Activated CD4-positive, alpha-beta T cell treated with anti-CD3 and anti-CD28 coated beads, Interleukin-2, Interleukin-4, amounts not matched to agents 100 ng/mL and 50 ng/mL, durations not matched to agents 16 hours and 8 hours (primary cell): Measurements from ENCODE around the gene MB.
A peak's percentile ranks its signal among the peaks of the same experiment; 100 is the strongest.

Experiments used
- DNase-seq: peaks from one replicate; pipeline ENCODE4 v3.0.0-alpha.2; 2020; ENCODE audit warnings: low spot score

Gene MB

DNA sequence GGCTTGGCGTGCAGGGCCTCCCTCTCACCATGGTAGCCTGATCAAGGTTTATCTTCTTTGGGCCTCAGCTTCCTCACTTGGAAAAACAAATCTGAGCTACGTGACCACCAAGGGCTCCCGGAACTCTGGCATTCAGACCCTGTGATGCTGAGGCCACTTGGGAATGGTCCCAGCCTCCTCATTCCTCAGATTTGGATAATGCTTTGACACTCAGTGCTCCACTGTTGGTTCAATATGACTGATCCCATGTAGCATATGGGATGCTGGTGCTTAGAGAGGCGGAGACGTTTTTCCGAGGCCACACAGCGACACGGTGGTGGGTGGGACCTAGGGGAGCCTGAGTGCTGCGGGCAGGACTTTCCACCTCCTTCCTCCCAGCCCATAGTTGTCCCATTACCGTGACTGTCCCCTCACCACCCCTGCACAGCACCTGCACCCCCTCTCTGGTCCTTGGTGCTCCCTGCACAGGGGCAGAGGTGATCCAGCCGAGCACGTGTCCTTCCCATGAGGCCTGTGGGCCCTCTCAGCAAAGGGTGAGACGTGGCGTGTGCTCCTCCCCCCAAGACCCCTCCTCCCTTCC is 23.1 kb downstream of the MB start:
- no peak for DNase-seq

DNA sequence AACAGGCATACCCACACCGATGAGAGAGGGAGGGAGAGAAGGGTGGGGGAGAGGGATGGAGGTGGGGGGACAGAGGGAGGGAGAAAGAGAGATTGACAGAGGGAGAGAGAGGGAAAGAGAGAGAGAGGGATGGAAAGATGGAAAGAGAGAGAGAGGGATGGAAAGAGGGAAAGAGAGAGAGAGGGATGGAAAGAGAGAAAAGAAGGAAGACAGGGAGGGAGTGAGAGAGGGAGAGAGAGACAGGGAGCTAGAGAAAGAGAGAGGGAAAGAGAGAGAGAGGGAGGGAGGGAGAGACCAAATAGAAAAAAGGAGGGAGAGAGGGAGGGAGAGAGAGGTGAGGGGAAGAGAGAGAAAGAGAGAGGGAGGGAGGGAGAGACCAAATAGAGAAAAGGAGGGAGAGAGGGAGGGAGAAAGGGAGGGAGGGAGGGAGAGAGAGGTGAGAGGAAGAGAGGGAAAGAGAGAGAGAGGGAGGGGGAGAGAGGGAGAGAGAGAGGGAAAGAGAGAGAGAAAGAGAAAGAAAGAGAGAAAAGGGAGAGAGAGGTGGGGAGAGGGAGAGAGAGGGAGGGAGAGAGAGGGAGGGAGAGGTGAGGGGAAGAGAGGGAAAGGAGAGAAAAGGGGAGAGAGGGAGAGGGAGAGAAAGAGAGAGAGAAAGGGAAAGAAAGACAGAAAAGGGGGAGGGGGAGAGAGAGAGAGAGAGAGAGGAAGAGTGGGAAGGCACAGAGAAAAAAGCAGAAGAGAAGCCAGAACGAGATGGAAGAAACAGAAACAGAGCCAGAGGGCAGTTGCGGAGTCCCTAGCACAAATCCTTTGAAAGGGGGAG is 23.8 kb downstream of the MB start:
- DNase-seq, result no peak

DNA sequence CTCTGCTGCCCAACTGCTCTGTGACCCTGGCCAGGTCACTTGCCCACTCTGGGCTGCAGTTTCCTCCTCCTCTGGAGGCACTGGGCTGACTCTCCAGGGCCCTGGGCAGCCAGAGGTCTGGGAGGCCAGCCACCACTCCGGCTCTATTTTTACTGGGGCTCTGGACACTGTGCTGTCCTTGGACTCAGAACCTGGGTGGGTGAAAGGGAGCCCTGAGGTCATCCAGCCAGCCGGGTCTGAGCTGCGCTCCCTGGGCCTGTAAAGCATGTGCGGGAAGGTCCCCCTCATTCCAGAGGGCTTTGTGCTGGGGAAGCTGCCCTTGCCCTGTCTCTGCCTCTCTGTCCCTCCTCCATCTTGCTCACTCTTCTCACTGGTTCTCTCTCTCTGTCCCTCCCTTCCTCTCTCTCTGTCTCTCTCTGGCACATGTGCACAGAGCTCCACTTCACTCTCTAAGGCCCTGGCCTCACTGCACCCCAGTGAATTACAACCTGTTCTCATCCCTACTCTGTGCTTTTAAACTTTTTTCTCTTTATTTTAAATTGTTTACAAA is 24.6 kb downstream of the MB start:
- no peak for DNase-seq

DNA sequence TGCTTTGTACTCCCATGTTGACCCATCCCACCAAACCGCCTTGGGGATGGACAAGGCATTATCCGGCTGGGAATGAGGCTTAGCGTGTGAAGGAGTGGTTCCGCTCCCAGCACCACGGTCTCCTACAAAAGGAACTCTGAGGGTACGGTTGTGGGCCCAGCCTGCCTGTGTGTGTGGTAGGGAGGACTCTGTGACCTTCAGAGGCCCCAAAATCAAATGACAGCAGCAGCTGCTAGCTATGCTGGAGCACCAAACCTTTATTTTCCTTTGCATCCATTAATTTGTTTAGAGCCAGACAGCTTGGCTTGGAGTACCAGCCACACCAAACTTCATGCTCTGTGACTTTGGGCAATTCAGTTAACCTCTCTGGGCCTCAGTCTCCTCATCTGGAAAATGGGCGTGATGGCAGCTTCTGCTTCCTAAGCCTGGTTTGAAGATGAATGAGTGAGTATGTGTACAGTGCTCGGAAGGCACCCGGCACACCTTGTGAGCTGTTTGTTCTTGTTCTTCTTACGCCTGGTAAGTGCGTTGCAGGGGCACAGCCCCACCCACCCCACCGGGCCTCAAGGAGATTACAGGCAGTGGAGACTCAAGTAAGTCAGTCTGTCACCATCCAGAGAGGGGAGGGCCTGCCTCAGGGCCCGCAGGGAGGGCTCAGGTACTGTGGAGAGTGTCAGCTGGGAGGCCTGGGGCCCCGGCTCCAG is 25.3 kb downstream of the MB start:
- no peak for DNase-seq

DNA sequence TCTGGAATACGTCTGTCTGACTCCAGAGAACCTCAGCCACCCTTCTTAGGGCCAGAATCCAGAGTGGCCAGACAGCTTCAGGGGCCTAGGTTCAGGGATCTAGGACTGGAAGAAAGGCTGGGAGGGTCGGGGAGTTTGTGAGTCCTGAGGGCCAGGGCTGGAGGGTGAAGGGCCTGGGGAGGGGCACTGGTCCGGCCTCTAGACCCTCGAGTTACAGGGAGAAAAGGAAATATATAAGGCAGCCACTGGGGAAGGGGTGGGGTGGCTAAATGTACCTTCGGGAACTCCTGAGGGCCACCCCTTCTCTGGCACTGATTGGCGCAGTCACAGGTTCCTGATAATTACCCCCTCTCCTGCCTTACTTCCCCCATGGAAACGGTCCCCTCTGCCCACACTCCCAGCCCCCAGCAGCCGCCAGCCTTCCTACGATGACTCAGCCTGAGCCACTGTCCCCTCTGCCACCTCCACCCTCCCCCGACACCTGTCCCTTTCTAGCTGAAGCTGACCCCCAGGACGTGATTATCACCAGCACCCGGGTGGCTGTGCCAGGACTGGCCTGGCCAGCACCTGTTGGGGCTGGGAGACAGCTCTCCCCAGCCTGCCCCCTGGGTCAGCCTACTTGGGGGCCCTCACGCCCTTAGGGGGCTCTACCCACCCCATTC is 26.4 kb downstream of the MB start:
- no peak for DNase-seq

DNA sequence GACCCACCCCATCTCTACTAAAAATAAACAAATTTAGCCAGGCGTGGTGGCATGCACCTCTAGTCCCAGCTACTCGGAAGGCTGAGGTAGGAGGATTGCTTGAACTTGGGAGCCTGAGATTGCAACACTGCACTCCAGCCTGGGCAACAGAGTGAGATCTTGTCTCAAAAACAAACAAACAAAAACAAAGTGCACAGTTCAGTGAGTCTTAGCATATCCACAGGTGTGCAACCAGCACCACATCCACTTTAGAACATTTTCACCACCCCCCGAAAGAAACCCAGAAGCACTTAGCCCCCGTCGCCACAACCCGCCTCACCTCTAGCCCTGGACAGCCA is 27.4 kb downstream of the MB start:
- DNase-seq, result no peak

DNA sequence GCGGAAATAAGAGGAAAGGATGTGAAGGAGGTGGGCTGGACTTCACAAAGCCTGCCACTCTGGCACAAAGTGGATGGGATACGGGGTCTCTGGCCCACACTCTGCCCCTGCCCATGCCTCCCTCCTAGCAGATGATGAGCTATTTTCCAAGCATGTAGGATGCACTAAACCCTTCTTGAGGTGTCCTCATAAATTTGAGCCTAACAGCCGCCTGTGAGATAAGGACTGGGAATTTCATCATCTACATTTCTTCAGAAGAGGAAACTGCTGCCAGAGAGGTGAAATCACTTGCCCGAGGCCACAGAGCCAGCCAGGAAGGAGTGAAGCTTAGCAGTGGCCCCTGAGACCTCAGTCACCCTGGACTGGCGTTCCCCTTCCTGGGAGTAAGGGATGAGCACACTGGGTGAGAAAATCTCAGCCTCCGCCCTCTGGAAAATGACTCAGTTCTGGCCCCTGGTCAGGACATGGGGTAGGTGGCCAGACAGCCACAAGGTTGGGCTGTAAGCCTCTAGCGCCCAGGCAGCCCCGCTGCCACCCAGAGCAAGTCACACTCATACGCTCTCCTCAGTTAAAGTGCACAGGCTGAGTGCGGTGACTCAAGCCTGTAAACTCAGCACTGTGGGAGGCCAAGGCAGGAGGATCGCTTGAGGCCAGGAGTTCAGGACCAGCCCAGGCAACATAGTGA is 27.9 kb downstream of the MB start:
- DNase-seq, result no peak

DNA sequence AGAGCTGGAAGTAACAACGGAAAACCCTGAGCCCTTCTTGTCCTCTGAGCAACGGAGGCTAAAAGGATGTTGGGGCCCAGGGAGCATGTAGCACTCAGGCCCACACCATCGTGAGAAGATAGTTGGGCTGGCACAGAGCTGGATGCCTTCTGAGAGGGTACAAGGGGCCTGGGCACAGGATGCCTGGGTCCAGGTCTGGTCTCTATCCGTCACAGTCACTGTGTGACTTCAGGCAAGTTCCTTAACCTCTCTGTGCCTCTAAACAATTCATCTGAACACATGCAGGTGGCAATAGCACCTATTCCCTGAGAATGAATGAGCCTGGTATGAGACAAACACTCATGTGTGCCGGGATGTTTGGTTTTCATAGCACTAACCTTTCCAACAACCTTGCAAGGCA is 29.2 kb downstream of the MB start:
- no peak for DNase-seq

DNA sequence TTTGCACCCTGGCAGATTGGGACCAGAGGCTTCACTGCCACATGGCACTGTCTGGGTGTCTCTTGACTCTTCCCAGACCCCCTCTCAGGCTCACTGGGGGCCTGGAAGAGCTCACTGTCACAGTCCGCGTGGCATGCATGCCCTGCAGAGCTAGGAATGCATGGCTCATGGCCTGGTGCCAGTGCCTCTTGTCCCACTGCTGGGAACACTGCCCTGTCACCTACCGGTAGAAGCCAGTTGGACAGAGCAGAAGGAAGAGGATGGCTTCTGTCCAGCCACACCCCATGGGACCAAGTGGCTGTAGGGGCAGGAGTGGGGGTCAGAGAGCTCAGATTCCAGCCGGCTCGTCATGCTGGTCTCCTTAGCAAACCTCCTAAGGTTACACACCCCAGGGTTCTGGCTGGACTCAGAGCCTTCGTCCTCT is 29.7 kb downstream of the MB start:
- no peak for DNase-seq

DNA sequence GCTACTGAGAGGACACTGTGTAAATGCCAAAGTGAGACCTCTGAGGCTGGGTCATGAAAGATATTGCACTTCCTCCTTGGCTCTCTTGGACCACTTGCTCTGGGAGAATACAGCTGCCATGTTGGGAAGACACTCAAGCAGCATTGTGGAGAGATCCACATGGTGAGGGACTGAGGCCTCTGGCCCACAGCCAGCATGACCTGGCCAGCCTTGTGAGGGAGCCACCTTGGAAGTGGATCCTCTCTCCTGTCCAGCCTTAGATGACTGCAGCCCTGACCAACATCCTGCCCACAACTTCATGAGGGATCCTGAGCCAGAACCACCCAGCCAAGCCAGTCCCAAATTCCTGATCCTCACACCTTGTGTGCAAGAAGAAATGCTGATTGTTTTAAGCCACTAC is 30.4 kb downstream of the MB start:
- no peak for DNase-seq

DNA sequence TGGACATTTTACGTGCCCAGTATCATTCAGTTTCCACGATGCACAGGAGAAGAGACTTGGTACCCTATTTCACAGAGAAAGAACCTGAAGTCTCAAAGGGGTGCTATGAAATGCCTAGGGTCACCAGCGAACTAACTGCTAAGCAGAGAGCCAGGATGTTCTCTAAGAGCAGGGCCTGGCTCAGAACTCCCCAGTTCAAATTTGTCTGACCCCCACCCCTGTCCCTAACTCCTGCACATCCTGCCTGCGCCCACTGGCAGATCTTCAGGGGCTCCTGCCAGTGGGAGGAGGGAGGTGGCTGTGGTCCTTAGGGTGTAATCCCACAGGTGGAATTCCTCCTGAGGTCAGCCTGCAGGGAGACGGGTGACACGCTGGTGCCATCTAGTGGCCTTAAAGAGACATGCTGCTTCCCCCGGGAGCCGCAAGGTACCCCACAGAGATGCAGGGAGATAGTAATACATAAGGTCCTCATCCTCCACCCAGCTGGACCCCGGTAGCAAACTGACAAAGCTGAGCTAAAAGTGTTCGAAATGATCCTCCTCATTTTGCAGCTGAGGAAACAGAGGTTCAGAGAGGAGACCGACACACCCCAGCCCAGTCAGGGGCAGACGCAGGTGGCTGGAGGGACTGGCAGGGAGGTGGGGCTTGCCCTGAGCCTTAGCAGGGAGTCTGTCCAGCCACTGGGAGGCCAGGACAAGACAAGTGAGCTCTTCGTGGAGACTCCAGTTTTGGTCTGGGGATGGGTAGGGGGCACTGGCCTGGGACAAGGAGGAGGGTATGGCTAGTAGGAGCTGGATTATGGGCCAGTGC is 34.1 kb downstream of the MB start:
- peak; percentile 46 for DNase-seq

DNA sequence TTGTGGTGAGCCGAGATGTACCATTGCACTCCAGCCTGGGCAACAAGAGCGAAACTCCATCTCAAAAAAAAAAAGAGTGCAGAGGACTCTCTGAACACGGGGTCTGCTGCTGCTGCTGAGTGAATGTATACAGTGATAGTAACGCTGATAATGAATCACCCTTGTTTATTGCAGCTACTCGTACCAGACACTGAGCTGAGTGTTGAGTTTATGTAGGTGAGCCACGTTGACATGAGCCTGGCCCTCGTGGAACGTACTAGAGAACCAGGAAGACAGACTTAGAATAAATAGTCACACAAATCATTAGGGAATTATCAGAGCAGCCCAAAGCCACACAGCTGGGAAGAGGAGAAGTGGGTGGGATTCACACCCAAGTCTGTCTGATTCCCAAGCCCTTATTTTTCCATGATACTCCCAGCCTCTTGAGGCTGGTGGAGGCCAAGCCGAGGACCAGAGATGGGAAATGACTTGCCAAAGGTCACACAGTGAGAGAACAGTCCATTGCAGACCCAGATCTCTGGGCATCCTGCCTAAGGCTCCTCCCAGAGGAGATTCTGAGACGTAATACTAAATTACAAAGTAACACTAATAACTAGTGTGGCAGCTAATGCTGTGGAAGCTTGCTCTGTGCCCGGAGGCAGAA is 34.8 kb downstream of the MB start:
- no peak for DNase-seq

DNA sequence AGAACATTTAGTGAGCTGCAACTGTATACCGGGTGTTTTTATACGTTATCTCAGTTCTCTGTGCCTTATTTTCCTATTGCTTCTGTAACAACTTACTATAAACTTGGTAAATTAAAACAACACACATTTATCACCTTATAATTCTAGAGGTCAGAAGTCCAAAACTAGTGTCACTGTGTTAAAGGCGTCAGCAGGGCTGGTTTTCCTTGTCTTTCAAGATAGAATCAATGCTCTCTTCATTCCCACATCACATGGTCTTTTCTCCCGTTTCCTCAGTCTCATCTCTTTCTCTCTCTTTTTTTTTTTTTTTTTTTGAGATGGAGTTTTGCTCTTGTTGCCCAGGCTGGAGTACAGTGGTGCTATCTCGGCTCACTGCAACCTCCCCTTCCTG is 36.1 kb downstream of the MB start:
- DNase-seq, result no peak

DNA sequence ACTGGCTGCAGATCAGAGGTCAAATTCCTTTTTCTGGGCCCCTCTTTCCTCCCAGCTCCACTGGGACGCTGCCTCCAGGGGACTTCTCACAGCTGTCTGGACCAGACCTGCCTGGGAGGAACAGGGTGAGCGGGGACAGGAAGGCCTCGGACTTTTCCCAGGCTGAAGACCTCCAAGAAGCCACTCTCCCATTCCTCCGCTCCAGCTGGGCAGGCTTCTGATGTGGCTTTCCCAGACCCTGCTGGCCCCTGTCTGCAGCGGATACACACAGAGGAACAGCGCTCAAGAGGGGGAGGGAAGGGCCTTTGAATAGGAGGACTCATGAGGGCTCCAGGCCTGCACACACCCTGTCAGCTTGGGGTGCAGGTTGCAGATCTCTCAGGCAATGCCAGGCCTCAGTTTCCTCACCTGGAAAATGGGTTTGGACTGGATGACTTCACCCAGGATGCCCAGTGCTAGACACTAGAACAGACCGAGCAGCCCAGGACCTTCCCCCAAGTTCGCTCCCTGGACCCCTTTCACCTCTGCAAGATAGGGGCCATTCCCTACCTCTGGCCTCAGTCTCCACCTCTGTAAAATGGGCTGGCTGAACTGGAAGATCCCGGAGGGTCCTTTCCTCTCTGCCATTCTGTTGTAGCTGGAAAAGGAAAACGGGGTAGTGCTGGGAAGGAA is 36.6 kb downstream of the MB start:
- DNase-seq, result no peak

DNA sequence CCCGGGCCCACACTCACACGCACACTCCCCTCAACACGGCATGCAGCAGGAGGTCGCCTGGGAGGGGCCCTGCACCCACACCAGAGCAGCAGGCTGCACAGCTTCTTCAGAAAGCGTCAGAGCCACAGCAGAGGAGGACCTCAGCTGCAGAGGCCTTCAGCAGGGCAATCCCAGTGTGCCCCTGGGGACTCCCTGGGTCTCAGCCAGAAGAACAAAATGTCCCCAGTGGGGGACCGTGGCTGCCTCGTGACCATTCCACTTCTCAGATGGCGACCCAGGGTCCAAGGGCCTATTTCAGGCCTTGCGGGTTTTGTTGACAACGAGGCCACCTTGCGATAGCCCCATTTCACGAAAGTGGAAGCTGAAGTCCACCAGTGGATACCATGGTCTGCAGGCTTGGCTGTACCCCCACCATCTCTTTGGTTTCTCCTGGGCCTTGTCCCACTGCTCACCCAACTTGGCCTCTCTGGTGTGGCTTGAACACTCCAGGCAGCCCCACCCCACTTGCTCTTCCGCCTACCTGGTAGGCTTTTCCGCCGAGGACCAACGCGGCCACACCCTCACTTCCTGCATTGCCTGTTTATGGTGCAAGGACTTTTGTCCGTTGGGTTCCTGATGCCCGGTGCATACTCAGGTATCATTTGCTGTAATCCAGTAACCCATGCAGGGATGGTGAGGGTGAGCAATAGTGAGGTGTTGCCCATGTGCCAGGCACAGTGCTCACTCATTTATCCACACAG is 38.1 kb downstream of the MB start:
- no peak for DNase-seq

DNA sequence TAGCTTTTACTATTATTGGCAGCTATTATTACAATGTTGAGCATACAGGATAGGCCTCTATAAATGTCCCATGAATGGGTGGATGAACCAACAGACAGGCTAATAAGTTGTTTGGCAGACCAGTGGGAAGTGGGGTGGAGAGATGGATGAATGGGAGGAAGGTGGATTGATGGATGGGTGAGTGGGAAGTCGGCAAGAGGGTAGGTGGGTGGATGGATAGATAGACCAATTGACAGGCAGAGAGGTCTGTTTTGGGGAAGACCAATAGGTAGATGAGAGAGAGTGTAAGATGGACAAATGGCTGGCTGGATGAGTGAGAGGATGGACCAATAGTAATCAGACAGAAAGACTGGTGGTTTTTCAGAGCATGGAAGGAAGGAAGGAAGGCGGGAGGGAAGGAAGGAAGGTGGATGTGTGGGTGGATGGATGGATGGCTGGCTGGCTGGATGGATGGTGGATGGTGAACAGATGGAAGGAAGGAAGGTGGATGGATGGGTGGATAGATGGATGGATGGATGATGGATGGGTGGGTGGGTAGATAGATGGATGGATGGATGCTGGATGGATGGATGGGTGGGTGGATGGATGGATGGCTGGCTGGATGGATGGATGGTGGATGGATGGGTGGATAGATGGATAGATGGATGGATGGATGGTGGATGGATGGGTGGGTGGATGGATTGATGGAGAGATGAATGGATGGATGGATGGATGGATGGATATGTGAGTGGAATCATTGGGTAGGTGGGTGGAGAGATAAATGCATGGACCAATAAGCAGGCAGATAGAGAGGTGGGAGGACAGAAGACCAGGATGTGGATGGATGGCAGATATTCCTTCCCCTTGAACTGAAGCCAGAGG is 39.1 kb downstream of the MB start:
- no peak for DNase-seq

DNA sequence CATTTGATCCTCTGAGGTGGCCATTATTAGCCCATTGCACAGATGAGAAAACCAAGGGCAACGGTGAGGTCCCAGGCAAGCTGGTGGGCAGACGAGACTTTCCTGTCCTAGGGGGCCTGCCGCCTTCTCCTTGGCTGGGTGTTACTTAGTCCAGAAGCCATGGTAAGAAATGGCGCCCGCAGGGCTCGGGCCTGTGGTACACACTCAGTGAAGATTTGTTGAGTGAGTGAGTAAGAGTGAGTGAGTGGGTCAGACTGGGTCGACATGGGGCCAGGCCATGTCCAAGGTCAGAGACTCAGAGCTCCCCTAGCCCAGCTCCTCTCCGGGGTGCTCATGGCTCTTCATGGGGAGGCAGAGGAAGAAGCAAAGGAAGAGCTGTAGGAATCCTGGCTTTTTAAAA is 40.5 kb downstream of the MB start:
- DNase-seq, result no peak

DNA sequence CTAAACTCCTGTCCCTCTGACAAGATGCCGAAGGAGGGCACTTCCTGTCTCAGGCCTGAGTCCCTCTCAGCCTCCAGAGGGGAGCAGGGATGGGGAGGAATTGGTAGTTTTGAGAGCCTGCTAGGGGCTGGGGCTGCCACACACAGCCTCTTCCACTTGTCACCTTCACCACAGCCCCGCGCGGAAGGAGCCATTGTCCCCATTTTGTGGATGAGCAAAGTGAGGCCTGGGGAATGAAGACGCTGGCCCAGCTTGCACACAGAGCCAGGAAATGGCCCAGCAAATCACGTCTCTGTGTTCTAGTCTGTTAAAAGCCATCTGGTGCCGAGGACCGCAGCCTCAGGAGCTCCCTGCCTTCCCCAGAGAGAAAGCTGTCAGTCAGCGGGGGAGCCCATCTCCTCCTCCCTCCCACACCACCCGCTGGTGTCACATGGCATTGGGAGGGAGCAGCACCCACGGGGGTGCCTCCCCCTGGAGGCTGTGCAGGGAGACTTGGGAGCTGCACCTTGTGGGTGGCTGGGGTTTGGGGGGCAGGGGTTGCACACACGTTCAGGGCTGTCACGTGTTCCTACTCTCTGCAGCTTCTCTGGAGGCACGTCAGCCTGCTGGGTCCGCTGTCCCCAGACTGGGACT is 41.9 kb downstream of the MB start:
- no peak for DNase-seq
